ENCODE measurements around the gene CCDC88B. TPM values are rescaled to one million over a fixed set of nuclear protein-coding genes. Genes with fewer than 3 reads are reported as not detected.
A peak's percentile ranks its signal among the peaks of the same experiment; 100 is the strongest.

The CCDC88B gene
- total RNA-seq, 4 donors from 2014 or later, result 7.0 to 12.5 (median 8.2) TPM

DNA sequence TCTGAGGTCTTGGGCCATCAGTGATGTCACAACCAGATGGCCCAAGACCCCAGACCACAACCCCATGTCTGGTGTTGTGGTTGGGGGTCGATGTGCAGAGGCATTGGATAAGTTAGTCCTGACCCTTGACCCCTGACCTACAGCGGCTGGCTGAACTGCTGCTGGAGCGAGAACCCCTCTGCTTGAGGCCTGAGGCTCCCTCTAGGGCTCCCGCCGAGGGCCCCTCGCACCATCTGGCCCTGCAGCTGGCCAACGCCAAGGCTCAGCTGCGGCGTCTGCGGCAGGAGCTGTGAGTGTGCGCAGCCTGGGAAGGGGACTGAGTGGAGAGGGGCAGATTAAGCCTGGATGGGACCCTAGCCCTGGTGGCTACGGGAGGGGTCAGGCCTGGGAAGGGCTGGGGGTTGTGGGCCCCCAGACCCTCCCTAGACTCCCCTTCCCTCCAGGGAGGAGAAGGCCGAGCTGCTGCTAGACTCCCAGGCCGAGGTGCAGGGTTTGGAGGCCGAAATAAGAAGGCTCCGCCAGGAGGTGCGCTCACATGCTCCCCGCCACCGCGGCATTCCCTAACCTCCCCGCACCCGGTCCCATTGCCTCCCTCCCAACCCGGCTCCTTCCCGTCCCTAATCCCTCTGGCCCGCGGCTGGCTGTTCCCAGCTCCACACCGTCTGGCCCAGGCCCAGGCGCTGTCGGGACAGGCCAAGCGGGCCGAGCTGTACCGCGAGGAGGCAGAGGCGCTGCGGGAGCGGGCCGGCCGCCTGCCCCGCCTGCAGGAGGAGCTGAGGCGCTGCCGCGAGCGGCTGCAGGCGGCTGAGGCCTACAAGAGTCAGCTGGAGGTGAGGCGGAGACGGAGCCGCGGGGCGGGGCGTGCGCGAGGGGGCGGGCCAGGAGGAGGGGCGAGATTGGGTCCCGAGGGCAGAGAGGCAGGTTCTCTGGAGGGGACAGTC is 2.1 kb downstream of the CCDC88B start:
- intact Hi-C loops (cut with DNase I), result no loop called here
- Histone ChIP-seq H3K9me3 (no peaks in the 10 kb centered on the region), H3K4me3 (peak overlapping the region; percentile 43 to 54 (median 50)), H3K4me1 (peaks cover 7 to 33% (median 26%) of the 10 kb centered on the region in 4 donors), H3K27me3 (no peaks in the 10 kb centered on the region), H3K27ac (replicated peaks in 1 of 4) (peak overlapping the region; percentile 74 to 88 (median 82)), H3K36me3 (no peaks in the 10 kb centered on the region)
- 22% methylated on average over 36 of the region's 55 CpGs for WGBS
- DNase-seq (ENCODE audit: extremely low spot score), result peak; percentile 97
- TF ChIP-seq POLR2A (IDR thresholded peaks at IDR 0.05; ENCODE audit: low read depth), result no peak
- peak; percentile 39 to 65 (median 64) for TF ChIP-seq CTCF (IDR thresholded peaks at IDR 0.05)
- TF ChIP-seq POLR2AphosphoS5 (IDR thresholded peaks at IDR 0.05), result peak; percentile 79 to 83

DNA sequence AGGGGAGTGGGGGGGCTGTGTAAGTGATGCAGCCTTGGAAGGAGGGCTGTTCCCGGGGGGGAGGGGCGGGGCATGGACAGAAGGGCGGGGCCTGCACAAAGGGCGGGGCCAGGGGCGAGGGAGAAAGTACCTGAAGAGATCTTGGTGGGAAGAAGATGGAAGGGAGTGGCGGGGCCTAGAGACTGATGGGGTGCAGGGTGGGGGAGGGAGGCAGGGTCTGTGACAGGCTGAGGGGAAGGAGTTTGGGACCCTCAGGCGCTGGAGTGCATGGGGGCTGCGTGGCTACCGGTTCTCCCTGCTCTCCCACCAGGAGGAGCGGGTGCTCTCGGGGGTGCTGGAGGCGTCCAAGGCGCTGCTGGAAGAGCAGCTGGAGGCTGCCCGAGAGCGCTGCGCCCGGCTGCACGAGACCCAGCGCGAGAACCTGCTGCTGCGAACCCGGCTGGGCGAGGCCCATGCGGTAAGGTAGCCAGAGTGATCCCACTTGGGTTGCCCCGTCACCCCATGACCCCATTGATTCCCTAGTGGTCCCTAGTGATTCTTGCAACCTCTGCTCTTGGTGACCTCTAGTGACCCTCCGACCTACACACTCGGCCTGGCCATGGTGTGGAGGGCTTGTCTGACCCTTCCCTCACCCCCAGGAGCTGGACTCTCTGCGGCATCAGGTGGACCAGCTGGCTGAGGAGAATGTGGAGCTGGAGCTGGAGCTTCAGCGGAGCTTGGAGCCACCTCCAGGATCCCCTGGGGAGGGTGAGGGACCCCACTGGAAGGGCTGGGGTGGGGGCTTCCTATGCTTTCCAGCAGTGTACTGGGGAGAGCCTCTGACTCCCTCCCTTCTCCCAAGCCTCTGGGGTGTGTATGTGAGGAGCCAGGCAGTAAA is 3.1 kb downstream of the CCDC88B start:
- no peak for DNase-seq (ENCODE audit: extremely low spot score)
- peaks cover 7 to 33% (median 26%) of the 10 kb centered on the region in 4 donors for H3K4me1 ChIP-seq
- H3K9me3 ChIP-seq, result no peaks in the 10 kb centered on the region
- 58% methylated on average over 18 of the region's 29 CpGs for WGBS
- peak overlapping the region; percentile 74 to 88 (median 82) for H3K27ac ChIP-seq (replicated peaks in 1 of 4)
- H3K4me3 ChIP-seq, result peak overlapping the region; percentile 43 to 54 (median 50)
- H3K27me3 ChIP-seq, result no peaks in the 10 kb centered on the region
- TF ChIP-seq POLR2A (IDR thresholded peaks at IDR 0.05; ENCODE audit: low read depth), result no peak
- TF ChIP-seq CTCF (IDR thresholded peaks at IDR 0.05), result no peak
- no peak for TF ChIP-seq POLR2AphosphoS5 (IDR thresholded peaks at IDR 0.05)
- no peak for TF ChIP-seq EP300 (IDR thresholded peaks at IDR 0.05)
- intact Hi-C loops (cut with DNase I), result no loop called here
- no peaks in the 10 kb centered on the region for H3K36me3 ChIP-seq

GRCh38 chr11:64343767-64344559 is 4.0 kb downstream of the CCDC88B start:
- H3K4me1 ChIP-seq, result peaks cover 7 to 33% (median 26%) of the 10 kb centered on the region in 4 donors
- TF ChIP-seq CTCF (IDR thresholded peaks at IDR 0.05) (peak in 1 of 3 experiments; percentile 29), POLR2A (IDR thresholded peaks at IDR 0.05; ENCODE audit: low read depth) (no peak), POLR2AphosphoS5 (IDR thresholded peaks at IDR 0.05) (no peak), EP300 (IDR thresholded peaks at IDR 0.05) (no peak)
- intact Hi-C loops (cut with DNase I), result no loop called here
- WGBS, result 68% methylated on average over 7 of the region's 18 CpGs
- H3K27me3 ChIP-seq, result no peaks in the 10 kb centered on the region
- no peak overlapping the region for H3K4me3 ChIP-seq
- H3K9me3 ChIP-seq, result no peaks in the 10 kb centered on the region
- DNase-seq (ENCODE audit: extremely low spot score), result no peak
- no peak overlapping the region for H3K27ac ChIP-seq (replicated peaks in 1 of 4)
- no peaks in the 10 kb centered on the region for H3K36me3 ChIP-seq

GRCh38 chr11:64344787-64345186 is 4.8 kb downstream of the CCDC88B start:
- H3K9me3 ChIP-seq, result no peaks in the 10 kb centered on the region
- H3K4me3 ChIP-seq, result no peak overlapping the region
- no peak overlapping the region for H3K27ac ChIP-seq (replicated peaks in 1 of 4)
- intact Hi-C loops (cut with DNase I), result no loop called here
- peaks cover 7 to 33% (median 26%) of the 10 kb centered on the region in 4 donors for H3K4me1 ChIP-seq
- H3K27me3 ChIP-seq, result no peaks in the 10 kb centered on the region
- WGBS, result 93% methylated on average over 27 of the region's 28 CpGs
- no peaks in the 10 kb centered on the region for H3K36me3 ChIP-seq
- TF ChIP-seq POLR2AphosphoS5 (IDR thresholded peaks at IDR 0.05) (no peak), EP300 (IDR thresholded peaks at IDR 0.05) (no peak), CTCF (IDR thresholded peaks at IDR 0.05) (no peak), POLR2A (IDR thresholded peaks at IDR 0.05; ENCODE audit: low read depth) (no peak)
- no peak for DNase-seq (ENCODE audit: extremely low spot score)

Measured in esophagus muscularis mucosa (tissue), 4 donors.